ENCODE measurements around the gene INPP5E.

DNA sequence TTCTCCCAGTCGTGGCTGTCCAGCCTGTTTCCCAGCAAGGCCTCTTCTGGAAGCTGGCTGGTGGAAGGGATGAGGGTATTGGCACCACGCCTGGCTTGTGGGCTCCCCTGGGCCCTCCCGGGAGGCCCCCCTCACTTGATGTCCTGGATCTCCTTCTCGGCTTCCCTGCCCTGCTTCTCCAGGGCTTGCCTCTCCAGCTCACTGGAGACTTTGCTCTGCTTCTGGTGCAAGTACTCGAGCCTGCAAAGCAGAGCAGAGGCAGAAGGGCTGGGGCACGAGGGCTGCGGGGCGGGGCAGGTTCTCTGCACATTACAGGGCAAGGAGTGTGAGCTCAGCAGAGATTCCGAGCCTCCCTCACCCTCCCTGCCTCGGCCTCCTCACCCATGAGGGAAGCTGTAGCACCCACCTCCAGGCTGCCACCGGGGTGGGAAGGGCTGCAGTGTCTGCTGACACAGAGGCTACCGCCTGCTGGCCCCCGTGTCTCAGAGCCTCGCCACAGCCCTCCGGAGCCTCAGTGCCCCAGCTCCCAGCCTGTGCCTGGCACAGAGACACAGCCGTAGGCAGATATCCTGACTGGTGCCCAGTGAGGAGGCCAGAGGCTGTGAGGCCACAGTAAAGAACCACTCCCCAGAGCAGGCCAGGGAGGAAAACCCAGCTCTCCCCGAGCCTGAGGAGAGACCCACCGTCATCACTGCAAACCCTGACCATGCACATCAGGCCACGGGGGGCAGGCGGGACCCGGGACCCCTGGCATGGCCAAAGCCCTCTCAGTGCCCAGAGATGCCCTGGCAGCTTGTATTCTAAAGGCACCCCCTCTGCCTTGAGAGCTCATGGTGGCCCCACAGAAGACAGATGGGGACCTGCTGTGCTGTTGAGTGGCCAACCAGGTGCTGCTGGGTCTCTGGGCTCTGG is 46.9 kb downstream of the INPP5E start:
- TF ChIP-seq, protein P1, sequence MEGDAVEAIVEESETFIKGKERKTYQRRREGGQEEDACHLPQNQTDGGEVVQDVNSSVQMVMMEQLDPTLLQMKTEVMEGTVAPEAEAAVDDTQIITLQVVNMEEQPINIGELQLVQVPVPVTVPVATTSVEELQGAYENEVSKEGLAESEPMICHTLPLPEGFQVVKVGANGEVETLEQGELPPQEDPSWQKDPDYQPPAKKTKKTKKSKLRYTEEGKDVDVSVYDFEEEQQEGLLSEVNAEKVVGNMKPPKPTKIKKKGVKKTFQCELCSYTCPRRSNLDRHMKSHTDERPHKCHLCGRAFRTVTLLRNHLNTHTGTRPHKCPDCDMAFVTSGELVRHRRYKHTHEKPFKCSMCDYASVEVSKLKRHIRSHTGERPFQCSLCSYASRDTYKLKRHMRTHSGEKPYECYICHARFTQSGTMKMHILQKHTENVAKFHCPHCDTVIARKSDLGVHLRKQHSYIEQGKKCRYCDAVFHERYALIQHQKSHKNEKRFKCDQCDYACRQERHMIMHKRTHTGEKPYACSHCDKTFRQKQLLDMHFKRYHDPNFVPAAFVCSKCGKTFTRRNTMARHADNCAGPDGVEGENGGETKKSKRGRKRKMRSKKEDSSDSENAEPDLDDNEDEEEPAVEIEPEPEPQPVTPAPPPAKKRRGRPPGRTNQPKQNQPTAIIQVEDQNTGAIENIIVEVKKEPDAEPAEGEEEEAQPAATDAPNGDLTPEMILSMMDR (IDR thresholded peaks at IDR 0.05) = no peak
- TF ChIP-seq POLR2A (IDR thresholded peaks at IDR 0.05) = no peak

All from adrenal gland (tissue), 5 donors.